HG03439 (cell line): ENCODE measurements around the gene ACAD11.
"Not testable (repeated sequence)": the region's sequence is repeated elsewhere in the genome, so short reads cannot be mapped to it uniquely, and the experiment has no call there.

Experiments used
- ATAC-seq: cut with Tn5 transposase; IDR thresholded peaks from one replicate; pipeline ENCODE4 v1.9.1; 2021; ENCODE audit warnings: mild to moderate bottlenecking, moderate library complexity; ENCODE audit not compliant: unreplicated experiment

Gene ACAD11

GRCh38 chr3:132605374-132605792, 54.2 kb downstream of the ACAD11 start:
- no peak for ATAC-seq

GRCh38 chr3:132600614-132601013, 59.0 kb downstream of the ACAD11 start:
- not testable (repeated sequence) for ATAC-seq

- ATAC-seq, result no peak
Measured at GRCh38 chr3:132598181-132598580, 61.4 kb downstream of the ACAD11 start.

- no peak for ATAC-seq
Measured at GRCh38 chr3:132597660-132598059, 61.9 kb downstream of the ACAD11 start.

- no peak for ATAC-seq
Measured at GRCh38 chr3:132596816-132597433, 62.7 kb downstream of the ACAD11 start, which contains the start of gene ACKR4. ACKR4 (plus strand) TSS chr3:132597270; CDS start chr3:132600398, 3,128 bp downstream.

GRCh38 chr3:132596326-132596725, 63.3 kb downstream of the ACAD11 start:
- no peak for ATAC-seq

- no peak for ATAC-seq
Measured at GRCh38 chr3:132595014-132595413, 64.6 kb downstream of the ACAD11 start.

- ATAC-seq, result no peak
Measured at GRCh38 chr3:132594498-132594897, 65.1 kb downstream of the ACAD11 start.

- ATAC-seq, result no peak
Measured at GRCh38 chr3:132593947-132594323, 65.7 kb downstream of the ACAD11 start.

- no peak for ATAC-seq
Measured at GRCh38 chr3:132593241-132593946, 66.2 kb downstream of the ACAD11 start.

GRCh38 chr3:132592216-132592615, 67.4 kb downstream of the ACAD11 start:
- no peak for ATAC-seq

- no peak for ATAC-seq
Measured at GRCh38 chr3:132587401-132587800, 72.2 kb downstream of the ACAD11 start.

- no peak for ATAC-seq
Measured at GRCh38 chr3:132573797-132574211, 85.8 kb downstream of the ACAD11 start.

- ATAC-seq, result no peak
Measured at GRCh38 chr3:132570016-132570415, 89.6 kb downstream of the ACAD11 start.

GRCh38 chr3:132569580-132569979, 90.0 kb downstream of the ACAD11 start:
- no peak for ATAC-seq

- ATAC-seq, result no peak
Measured at GRCh38 chr3:132569153-132569552, 90.5 kb downstream of the ACAD11 start.

GRCh38 chr3:132568422-132568821, 91.2 kb downstream of the ACAD11 start:
- ATAC-seq, result no peak

- ATAC-seq, result no peak
Measured at GRCh38 chr3:132564070-132564465, 95.5 kb downstream of the ACAD11 start.

- ATAC-seq, result no peak
Measured at GRCh38 chr3:132563420-132564069, 96.1 kb downstream of the ACAD11 start.

GRCh38 chr3:132561003-132561402, 98.6 kb downstream of the ACAD11 start:
- no peak for ATAC-seq

GRCh38 chr3:132556508-132557159, 103.0 kb downstream of the ACAD11 start:
- no peak for ATAC-seq

GRCh38 chr3:132556036-132556386, 103.6 kb downstream of the ACAD11 start:
- ATAC-seq, result not testable (repeated sequence)
